ENCODE measurements around the gene SAMM50. TPM values are rescaled to one million over a fixed set of nuclear protein-coding genes. Genes with fewer than 3 reads are reported as not detected.

The SAMM50 gene
- total and polyA plus RNA-seq, 4 donors = 19.2 to 30.1 (median 26.0) TPM

GRCh38 chr22:43957871-43958270 is 2.6 kb downstream of the SAMM50 start:
- no peak overlapping the region for H3K9ac ChIP-seq (ENCODE audit: low read depth in 1 of 2, low read length in 2 of 2)
- H3K27me3 ChIP-seq (ENCODE audit: control insufficient read depth in 4 of 4, insufficient read depth in 4 of 4, low read length in 3 of 4) = no peaks in the 10 kb centered on the region
- no peak overlapping the region for H3K27ac ChIP-seq (ENCODE audit: low read depth in 1 of 2, low read length in 2 of 2)
- no peaks in the 10 kb centered on the region for H3K9me3 ChIP-seq (ENCODE audit: control insufficient read depth in 4 of 4, low read length in 3 of 4)
- DNase-seq (ENCODE audit: low spot score) = no peak
- no peak overlapping the region for H3K4me3 ChIP-seq (ENCODE audit: low read depth in 1 of 3, low read length in 3 of 3)
- peaks cover 6 to 33% (median 22%) of the 10 kb centered on the region in 4 donors for H3K4me1 ChIP-seq (ENCODE audit: control insufficient read depth in 4 of 4, insufficient read depth in 4 of 4, low read length in 3 of 4)
- TF ChIP-seq HNF4G (IDR thresholded peaks at IDR 0.05) = no peak
- no peak for TF ChIP-seq TAF1 (conservative IDR thresholded peaks at IDR 0.05)
- TF ChIP-seq JUND (IDR thresholded peaks at IDR 0.05) = no peak
- no peak for TF ChIP-seq MAX (IDR thresholded peaks at IDR 0.05)
- no peak for TF ChIP-seq RXRA (IDR thresholded peaks at IDR 0.05)
- TF ChIP-seq REST (IDR thresholded peaks at IDR 0.05) = no peak
- TF ChIP-seq FOXA2 (IDR thresholded peaks at IDR 0.05) = no peak
- no peak for TF ChIP-seq SP1 (IDR thresholded peaks at IDR 0.05)
- TF ChIP-seq HNF4A (conservative IDR thresholded peaks at IDR 0.05) = no peak
- no peak for TF ChIP-seq CTCF (IDR thresholded peaks at IDR 0.05; ENCODE audit: low read depth, low read length, missing input control)
- no peak for TF ChIP-seq EGR1 (IDR thresholded peaks at IDR 0.05; ENCODE audit: low read depth in 2 of 2)
- TF ChIP-seq RAD21 (IDR thresholded peaks at IDR 0.05) = no peak
- TF ChIP-seq NR2F2 (IDR thresholded peaks at IDR 0.05) = no peak
- no peak for TF ChIP-seq ZBTB33 (IDR thresholded peaks at IDR 0.05)
- TF ChIP-seq, protein P1, sequence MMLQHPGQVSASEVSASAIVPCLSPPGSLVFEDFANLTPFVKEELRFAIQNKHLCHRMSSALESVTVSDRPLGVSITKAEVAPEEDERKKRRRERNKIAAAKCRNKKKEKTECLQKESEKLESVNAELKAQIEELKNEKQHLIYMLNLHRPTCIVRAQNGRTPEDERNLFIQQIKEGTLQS (IDR thresholded peaks at IDR 0.05) = no peak
- 82% methylated on average over 11 of the region's 11 CpGs for WGBS
- H3K36me3 ChIP-seq (ENCODE audit: control insufficient read depth in 4 of 4, insufficient read depth in 3 of 4, low read depth in 1 of 4, low read length in 3 of 4) = no peaks in the 10 kb centered on the region

GRCh38 chr22:43964314-43964857 is 9.1 kb downstream of the SAMM50 start:
- Histone ChIP-seq H3K4me3 (ENCODE audit: low read depth in 1 of 3, low read length in 3 of 3) (no peak overlapping the region), H3K9ac (ENCODE audit: low read depth in 1 of 2, low read length in 2 of 2) (no peak overlapping the region), H3K4me1 (ENCODE audit: control insufficient read depth in 4 of 4, insufficient read depth in 4 of 4, low read length in 3 of 4) (no peaks in the 10 kb centered on the region), H3K36me3 (ENCODE audit: control insufficient read depth in 4 of 4, insufficient read depth in 3 of 4, low read depth in 1 of 4, low read length in 3 of 4) (peaks cover 13 to 52% (median 32%) of the 10 kb centered on the region in 4 donors), H3K9me3 (ENCODE audit: control insufficient read depth in 4 of 4, low read length in 3 of 4) (no peaks in the 10 kb centered on the region), H3K27ac (ENCODE audit: low read depth in 1 of 2, low read length in 2 of 2) (no peak overlapping the region), H3K27me3 (ENCODE audit: control insufficient read depth in 4 of 4, insufficient read depth in 4 of 4, low read length in 3 of 4) (no peaks in the 10 kb centered on the region)
- DNase-seq (ENCODE audit: low spot score) = no peak
- WGBS = over 99% methylated on average over 10 of the region's 10 CpGs
- TF ChIP-seq JUND (IDR thresholded peaks at IDR 0.05) (no peak), TAF1 (conservative IDR thresholded peaks at IDR 0.05) (no peak), HNF4G (IDR thresholded peaks at IDR 0.05) (no peak), EGR1 (IDR thresholded peaks at IDR 0.05; ENCODE audit: low read depth in 2 of 2) (no peak), HNF4A (conservative IDR thresholded peaks at IDR 0.05) (no peak), MAX (IDR thresholded peaks at IDR 0.05) (no peak), REST (IDR thresholded peaks at IDR 0.05) (no peak), FOXA1 (IDR thresholded peaks at IDR 0.05) (no peak), RAD21 (IDR thresholded peaks at IDR 0.05) (no peak), RXRA (IDR thresholded peaks at IDR 0.05) (no peak), GABPA (IDR thresholded peaks at IDR 0.05 in 1 of 2, conservative IDR thresholded peaks at IDR 0.05 in 1 of 2) (no peak), ZBTB33 (IDR thresholded peaks at IDR 0.05) (no peak), NR2F2 (IDR thresholded peaks at IDR 0.05) (no peak)

Measured in liver (tissue), 9 donors.